Measurements from ENCODE around the gene PI4KA. TPM values are rescaled to one million over a fixed set of nuclear protein-coding genes. Genes with fewer than 3 reads are reported as not detected.

The PI4KA gene
- total RNA-seq, 2 donors from 2014 or later: 42.5 to 47.2 TPM

- ATAC-seq: no peak
- WGBS, 2 donors: 87 to 97% methylated on average over 3 of the region's 3 CpGs
- DNase-seq: no peak
- intact Hi-C loops (cut with DNase I): no loop called here
- TF ChIP-seq POLR2A (IDR thresholded peaks at IDR 0.05) (no peak), CTCF (IDR thresholded peaks at IDR 0.05) (no peak)
- Histone ChIP-seq H3K9me3 (no peaks in the 10 kb centered on the region), H3K27ac (no peak overlapping the region), H3K36me3 (replicated peaks in 1 of 2; ENCODE audit: insufficient read depth in 1 of 2, low read depth in 2 of 2) (peaks cover 0 to 8% of the 10 kb centered on the region in 2 donors), H3K4me1 (no peaks in the 10 kb centered on the region), H3K4me3 (no peak overlapping the region), H3K27me3 (no peaks in the 10 kb centered on the region)
Measured at GRCh38 chr22:20745119-20745518, 113.5 kb downstream of the PI4KA start.

GRCh38 chr22:20744456-20744855 lies 114.2 kb downstream of the PI4KA start:
- H3K4me3 ChIP-seq: no peak overlapping the region
- no peaks in the 10 kb centered on the region for H3K4me1 ChIP-seq
- no peaks in the 10 kb centered on the region for H3K27me3 ChIP-seq
- H3K36me3 ChIP-seq (replicated peaks in 1 of 2; ENCODE audit: insufficient read depth in 1 of 2, low read depth in 2 of 2): peaks cover 0 to 8% of the 10 kb centered on the region in 2 donors
- intact Hi-C loops (cut with DNase I): no loop called here
- H3K9me3 ChIP-seq: no peaks in the 10 kb centered on the region
- TF ChIP-seq POLR2A (IDR thresholded peaks at IDR 0.05) (no peak), CTCF (IDR thresholded peaks at IDR 0.05) (no peak)
- WGBS, 2 donors: 90 to 93% methylated on average over 12 to 15 of the region's 15 CpGs
- H3K27ac ChIP-seq: no peak overlapping the region
- DNase-seq (no peak), ATAC-seq (no peak)

GRCh38 chr22:20742764-20743163 lies 115.8 kb downstream of the PI4KA start:
- H3K27me3 ChIP-seq: no peaks in the 10 kb centered on the region
- TF ChIP-seq POLR2A (IDR thresholded peaks at IDR 0.05): no peak
- TF ChIP-seq CTCF (IDR thresholded peaks at IDR 0.05): no peak
- no peaks in the 10 kb centered on the region for H3K4me1 ChIP-seq
- H3K36me3 ChIP-seq (replicated peaks in 1 of 2; ENCODE audit: insufficient read depth in 1 of 2, low read depth in 2 of 2): peaks cover 0 to 8% of the 10 kb centered on the region in 2 donors
- no peak overlapping the region for H3K4me3 ChIP-seq
- intact Hi-C loops (cut with DNase I): no loop called here
- H3K27ac ChIP-seq: no peak overlapping the region
- H3K9me3 ChIP-seq: no peaks in the 10 kb centered on the region
- ATAC-seq (no peak), DNase-seq (no peak)
- WGBS, 2 donors: 50 to 94% methylated on average over 2 of the region's 2 CpGs

- peaks cover 0 to 6% of the 10 kb centered on the region in 2 donors for H3K36me3 ChIP-seq (replicated peaks in 1 of 2; ENCODE audit: insufficient read depth in 1 of 2, low read depth in 2 of 2)
- no peaks in the 10 kb centered on the region for H3K4me1 ChIP-seq
- H3K9me3 ChIP-seq: no peaks in the 10 kb centered on the region
- TF ChIP-seq CTCF (IDR thresholded peaks at IDR 0.05): peak; percentile 34 to 77 (median 68)
- TF ChIP-seq POLR2A (IDR thresholded peaks at IDR 0.05): no peak
- intact Hi-C loops (cut with DNase I): no loop called here
- peak; percentile 35 to 72 (median 58) for DNase-seq
- H3K4me3 ChIP-seq: no peak overlapping the region
- ATAC-seq: peak; percentile 38
- no peaks in the 10 kb centered on the region for H3K27me3 ChIP-seq
- H3K27ac ChIP-seq: no peak overlapping the region
- 54 to 55% methylated on average over 12 to 16 of the region's 16 CpGs for WGBS, 2 donors
Measured at GRCh38 chr22:20741634-20742581, 116.7 kb downstream of the PI4KA start.

Data from body of pancreas (tissue), 4 donors.